Pancreas (tissue), 10 donors: ENCODE data around the gene LIN7B. TPM values are rescaled to one million over a fixed set of nuclear protein-coding genes. Genes with fewer than 3 reads are reported as not detected.

Source experiments
- ATAC-seq, 4 donors: fragments of 200-7000 bp; cut with Tn5 transposase; one replicate each; pipeline versions ENCODE4 v1.8.0 to v1.9.1; 2020; ENCODE audit warnings: mild to moderate bottlenecking in 4 of 4, moderate library complexity in 4 of 4
- DNase-seq, 6 donors: peaks; one replicate each; pipeline ENCODE4 v3.0.0-alpha.2; 2020
- FAIRE-seq: peaks from 2 replicates; lab custom pipeline; 2012; peaks lifted over from hg19 to GRCh38; lab: Jason Lieb, UNC
- H3K27ac ChIP-seq, 4 donors: fragments of 200-600 bp; sonication (generic); 1 replicate in 3 of 4; 2 replicates in 1 of 4; pipeline versions ENCODE4 v1.5.0 to v1.8.0; 2020
- H3K27me3 ChIP-seq, 4 donors: fragments of 200-600 bp; one replicate each; pipeline ENCODE4 v1.8.0; 2021
- H3K36me3 ChIP-seq, 3 donors: fragments of 200-600 bp; sonication (generic) in 1 of 3; one replicate each; pipeline versions ENCODE4 v1.5.0 to v1.8.0; 2020 to 2021
- H3K4me1 ChIP-seq, 3 donors: fragments of 200-600 bp; one replicate each; pipeline ENCODE4 v1.8.0; 2021
- H3K4me3 ChIP-seq, 4 donors: fragments of 200-600 bp; sonication (generic) in 2 of 4; one replicate each; pipeline versions ENCODE4 v1.5.0 to v1.8.0; 2020 to 2021
- H3K9me3 ChIP-seq, 4 donors: fragments of 200-600 bp; one replicate each; pipeline ENCODE4 v1.8.0; 2021
- WGBS, 2 donors: extraction: QIAGEN DNeasy Blood & Tissue Kit; methylation state at CpG; one replicate each; pipeline ENCODE4 v1.1.7; 2013; 5-methylcytosine and 5-hydroxymethylcytosine counted together
- intact Hi-C, 3 donors: fragments of 100-400 bp; cut with DNase I; formaldehyde crosslinking; loops; one replicate each; pipeline versions ENCODE4 v1.11.1 to v1.14.2; 2022
- polyA plus RNA-seq, 2 donors: library from polyadenylated mRNA; stranded (reverse); fragments of 200-250 nt; gene quantifications; one replicate each; pipeline ENCODE4 v1.2.3, GENCODE V29; 2013
- total RNA-seq, 6 donors: library from RNA; stranded (reverse); fragmentation: NEBNext Ultra II Directional in 4 of 6; extraction: Animal tissue kit (Norgen Biotek cat#: 25700) in 4 of 6; gene quantifications; one replicate each; pipeline versions ENCODE4 v1.2.1 to v1.2.4, GENCODE V29; 2021 to 2023
- TF ChIP-seq, protein P1 (sequence below), 4 donors: fragments of 200-600 bp; sonication (generic) in 3 of 4; IDR thresholded peaks; one replicate each; pipeline versions ENCODE4 v1.5.0 to v1.8.0; 2021; ENCODE audit warnings: antibody characterized with exemption in 4 of 4
- donor health status: healthy with polysubstance abuse.
- donor health status: DM: no; HTN: no; CAD: no; lungs with moderate emphysema.
- donor health status: DM: no; HTN: no; CAD: no.
- donor health status: control.
- donor health status: control.
- donor health status: Bipolar disorder and iron deficiency.
- donor health status: DM: yes; HTN: yes; CAD: no.
- donor health status: DM: no; HTN: no; CAD: no.
- donor health status: DM: no; HTN: no; CAD: no.
- donor health status: DM: yes; HTN: yes; CAD: no.

Gene LIN7B
- total and polyA plus RNA-seq, 8 donors, result 4.7 to 20.7 (median 5.7) TPM

DNA sequence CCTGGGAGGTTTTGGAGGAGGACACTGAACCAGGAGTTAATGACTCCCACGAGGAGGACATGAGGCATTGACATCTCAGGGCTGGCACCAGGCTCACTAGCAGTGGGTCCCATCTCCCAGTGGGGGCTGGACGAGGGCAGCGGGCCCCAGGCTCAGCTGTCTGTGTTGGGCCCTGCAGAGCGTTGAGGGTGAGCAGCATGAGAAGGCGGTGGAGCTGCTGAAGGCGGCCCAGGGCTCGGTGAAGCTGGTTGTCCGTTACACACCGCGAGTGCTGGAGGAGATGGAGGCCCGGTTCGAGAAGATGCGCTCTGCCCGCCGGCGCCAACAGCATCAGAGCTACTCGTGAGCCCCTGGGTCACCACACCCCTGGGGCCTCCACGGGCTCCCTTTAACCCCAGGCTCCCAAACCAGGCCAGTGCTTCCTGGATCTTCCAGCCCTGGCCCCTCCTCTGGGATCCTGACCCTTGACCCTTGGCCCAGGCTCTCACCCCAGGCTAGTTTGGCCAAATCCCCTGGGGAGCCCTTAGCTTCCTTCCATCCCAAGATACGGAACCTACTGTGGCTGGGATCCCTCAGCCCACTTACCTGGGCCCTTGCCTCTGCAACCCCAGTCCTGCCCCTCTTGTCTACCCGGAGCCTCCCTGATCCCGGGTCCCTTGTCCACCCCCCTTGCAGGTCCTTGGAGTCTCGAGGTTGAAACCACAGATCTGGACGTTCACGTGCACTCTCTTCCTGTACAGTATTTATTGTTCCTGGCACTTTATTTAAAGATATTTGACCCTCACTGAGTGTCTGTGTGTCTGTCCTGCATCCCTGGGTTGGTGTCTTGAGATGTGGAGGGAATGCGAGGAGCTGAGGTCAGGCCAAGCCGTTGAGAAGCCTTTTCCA, 3.8 kb downstream of the LIN7B start:
- peak in 2 of 6 donors; percentile 53 to 79 for DNase-seq

DNA sequence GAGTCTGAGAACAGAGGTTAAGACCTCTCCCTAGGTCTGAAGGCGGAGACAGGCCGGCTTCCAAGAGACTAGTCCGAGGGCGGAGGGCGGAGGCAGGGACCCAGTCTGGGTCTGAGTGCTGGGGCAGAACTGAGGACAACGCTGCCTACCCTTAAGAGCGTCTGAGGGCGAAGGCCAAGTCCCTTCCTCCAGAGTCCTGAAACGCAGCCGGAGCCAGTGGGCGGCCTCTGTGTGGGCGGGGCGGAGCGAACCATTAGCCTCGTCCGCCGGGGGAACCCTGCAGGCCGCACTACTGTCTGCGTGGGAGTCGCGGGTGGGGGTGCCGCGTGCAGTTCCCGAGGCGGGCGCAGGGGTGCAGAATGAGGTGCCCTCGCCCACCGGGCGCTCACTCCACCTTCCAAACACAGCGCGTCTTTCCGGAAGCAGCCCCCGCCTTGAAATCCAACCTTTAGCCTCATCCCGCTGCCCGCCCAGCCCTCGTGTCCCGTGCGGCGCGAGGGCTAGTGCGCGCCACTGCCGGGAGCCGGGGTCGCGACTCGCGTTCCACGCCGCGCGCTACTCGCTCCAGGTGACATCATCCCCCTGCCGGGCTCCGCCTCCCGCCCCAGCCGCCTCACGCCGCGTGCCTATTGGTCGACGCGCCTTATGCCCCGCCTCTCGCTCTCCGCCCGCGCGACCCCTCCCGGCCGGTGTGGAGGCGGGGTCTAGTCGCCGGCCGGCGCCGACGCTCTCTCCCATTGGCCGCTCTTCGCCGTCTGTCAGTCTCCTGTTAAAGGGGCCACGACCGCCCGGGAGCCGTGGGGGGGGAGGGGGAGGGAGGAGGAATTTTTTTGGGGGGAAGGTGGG, 4.6 kb downstream of the LIN7B start, which contains the start of gene C19orf73:
C19orf73 (minus strand) TSS at position 579 of the 846 bp plus-strand sequence; CDS start at position 458, 121 bp downstream.
- Histone ChIP-seq H3K4me3 (peak within 1 kb of the TSS; percentile 47 to 71 (median 59)), H3K4me1 (peaks cover 0 to 13% (median 10%) of the 10 kb centered on the region in 3 donors), H3K27ac (peak within 1 kb of the TSS; percentile 97 to 100 (median 99)), H3K9me3 (no peaks in the 10 kb centered on the region), H3K36me3 (no peaks in the 10 kb centered on the region), H3K27me3 (no peaks in the 10 kb centered on the region)
- TF ChIP-seq, protein P1, sequence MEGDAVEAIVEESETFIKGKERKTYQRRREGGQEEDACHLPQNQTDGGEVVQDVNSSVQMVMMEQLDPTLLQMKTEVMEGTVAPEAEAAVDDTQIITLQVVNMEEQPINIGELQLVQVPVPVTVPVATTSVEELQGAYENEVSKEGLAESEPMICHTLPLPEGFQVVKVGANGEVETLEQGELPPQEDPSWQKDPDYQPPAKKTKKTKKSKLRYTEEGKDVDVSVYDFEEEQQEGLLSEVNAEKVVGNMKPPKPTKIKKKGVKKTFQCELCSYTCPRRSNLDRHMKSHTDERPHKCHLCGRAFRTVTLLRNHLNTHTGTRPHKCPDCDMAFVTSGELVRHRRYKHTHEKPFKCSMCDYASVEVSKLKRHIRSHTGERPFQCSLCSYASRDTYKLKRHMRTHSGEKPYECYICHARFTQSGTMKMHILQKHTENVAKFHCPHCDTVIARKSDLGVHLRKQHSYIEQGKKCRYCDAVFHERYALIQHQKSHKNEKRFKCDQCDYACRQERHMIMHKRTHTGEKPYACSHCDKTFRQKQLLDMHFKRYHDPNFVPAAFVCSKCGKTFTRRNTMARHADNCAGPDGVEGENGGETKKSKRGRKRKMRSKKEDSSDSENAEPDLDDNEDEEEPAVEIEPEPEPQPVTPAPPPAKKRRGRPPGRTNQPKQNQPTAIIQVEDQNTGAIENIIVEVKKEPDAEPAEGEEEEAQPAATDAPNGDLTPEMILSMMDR (IDR thresholded peaks at IDR 0.05), result no peak
- ATAC-seq (peak; percentile 85 to 92 (median 86)), DNase-seq (peak; percentile 95 to 99 (median 97)), FAIRE-seq (peak; percentile 56)
- 1% methylated on average over 68 to 85 of the region's 85 CpGs for WGBS, 2 donors
- intact Hi-C loops, result no loop called here

More for the DNA sequence above, 3.8 kb downstream of the LIN7B start:
- Histone ChIP-seq H3K4me1 (peaks cover 0 to 18% (median 14%) of the 10 kb centered on the region in 3 donors), H3K9me3 (no peaks in the 10 kb centered on the region), H3K27me3 (no peaks in the 10 kb centered on the region), H3K27ac (peak overlapping the region; percentile 97 to 100 (median 99)), H3K36me3 (no peaks in the 10 kb centered on the region), H3K4me3 (peak overlapping the region in 3 of 4 donors; percentile 56 to 71 (median 62))
- ATAC-seq (no peak), FAIRE-seq (no peak)
- WGBS, 2 donors, result 65 to 66% methylated on average over 26 of the region's 26 CpGs
- TF ChIP-seq, protein P1 (IDR thresholded peaks at IDR 0.05), result no peak
- intact Hi-C loops, result no loop called here

DNA sequence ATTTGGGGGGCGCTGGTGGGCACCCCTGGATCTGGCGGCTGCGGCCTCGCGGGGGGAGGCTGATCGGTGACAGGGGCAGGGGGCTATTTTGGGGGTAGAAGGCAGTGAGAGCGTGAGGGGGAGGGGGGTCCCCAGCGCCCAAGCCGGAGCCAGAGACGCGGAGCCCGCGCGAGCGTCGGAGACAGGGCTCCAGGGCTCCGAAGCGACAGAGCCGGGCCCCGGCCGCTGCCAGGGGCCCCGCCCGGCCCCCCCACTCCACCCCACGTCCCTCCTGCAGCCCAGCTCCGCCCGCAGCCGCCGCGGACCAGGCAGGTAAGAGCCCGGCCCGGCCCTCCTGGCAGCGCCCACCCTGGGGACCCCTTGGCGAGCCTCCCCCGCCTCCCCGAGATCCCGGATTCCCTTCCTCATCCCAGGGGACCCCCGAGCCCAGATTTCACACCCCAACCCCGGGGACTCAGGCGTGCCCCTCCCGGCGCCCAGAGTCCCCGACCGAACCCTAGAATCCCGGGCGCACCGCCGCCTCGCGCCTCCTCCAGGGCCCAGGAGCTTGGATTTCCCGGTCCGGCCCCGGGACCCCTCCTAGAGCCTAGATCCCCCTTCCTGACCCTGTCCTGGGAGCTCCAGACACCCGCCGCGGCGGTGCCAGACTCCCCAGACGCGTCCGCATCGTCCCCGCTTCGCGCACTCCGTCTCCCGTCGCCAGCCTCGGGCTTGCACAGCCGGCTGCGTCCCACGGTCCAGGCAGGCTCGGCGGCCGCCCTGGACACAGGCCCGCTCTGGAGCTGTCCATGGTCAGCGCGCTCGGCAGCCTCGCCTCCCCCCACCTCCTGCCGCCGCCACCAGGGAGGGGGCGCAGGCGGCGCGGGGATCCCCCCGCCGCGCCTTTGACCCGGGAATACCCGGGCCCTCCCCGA, 5.5 kb downstream of the LIN7B start, which contains the start of gene PPFIA3:
PPFIA3 (plus strand) TSS at position 134 of the 914 bp plus-strand sequence. CDS start 8,330 bp downstream, outside the sequence.
- Histone ChIP-seq H3K4me3 (peak within 1 kb of the TSS; percentile 47 to 71 (median 59)), H3K4me1 (peaks cover 0 to 10% (median 9%) of the 10 kb centered on the region in 3 donors), H3K27me3 (no peaks in the 10 kb centered on the region), H3K36me3 (no peaks in the 10 kb centered on the region), H3K9me3 (no peaks in the 10 kb centered on the region), H3K27ac (peak within 1 kb of the TSS; percentile 97 to 100 (median 99))
- peak; percentile 77 to 97 (median 89) for DNase-seq
- 1% methylated on average over 50 to 90 of the region's 90 CpGs for WGBS, 2 donors
- FAIRE-seq, result no peak
- ATAC-seq, result peak; percentile 64 to 75 (median 72)
- TF ChIP-seq, protein P1 (IDR thresholded peaks at IDR 0.05), result no peak
- intact Hi-C loops, result no loop called here

DNA sequence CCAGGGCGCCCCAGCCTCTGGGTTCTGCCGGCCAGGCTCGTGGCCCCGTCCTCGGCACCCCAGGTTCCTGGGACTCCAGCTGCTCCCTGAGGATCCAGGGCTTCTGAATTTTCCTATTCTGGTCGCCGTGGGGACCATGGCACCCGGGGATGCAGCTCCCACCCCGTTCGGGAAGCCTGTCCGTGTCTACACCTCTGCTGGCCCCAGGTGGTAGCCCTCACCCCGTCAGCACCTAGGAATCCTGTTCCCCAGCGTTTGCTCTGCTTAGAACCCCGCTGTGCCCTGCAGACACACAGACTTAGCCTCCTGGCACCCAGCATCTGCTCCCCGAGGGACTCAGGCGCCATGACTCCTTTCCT, 6.1 kb downstream of the LIN7B start:
- TF ChIP-seq, protein P1 (IDR thresholded peaks at IDR 0.05), result no peak
- Histone ChIP-seq H3K27me3 (no peaks in the 10 kb centered on the region), H3K4me1 (peaks cover 0 to 10% (median 9%) of the 10 kb centered on the region in 3 donors), H3K27ac (peak overlapping the region in 1 of 4 donors; percentile 92), H3K9me3 (no peaks in the 10 kb centered on the region), H3K4me3 (peak overlapping the region in 3 of 4 donors; percentile 18 to 71 (median 62)), H3K36me3 (no peaks in the 10 kb centered on the region)
- ATAC-seq (no peak), DNase-seq (no peak), FAIRE-seq (no peak)
- intact Hi-C loops, result no loop called here
- 11 to 15% methylated on average over 16 of the region's 16 CpGs for WGBS, 2 donors
